Fibroblast of upper back skin (primary cell): ENCODE results near the gene LCN15.

Experiments
- DNase-seq: peaks from one replicate; pipeline ENCODE4 v3.0.0-alpha.2; 2013

Gene LCN15

DNA sequence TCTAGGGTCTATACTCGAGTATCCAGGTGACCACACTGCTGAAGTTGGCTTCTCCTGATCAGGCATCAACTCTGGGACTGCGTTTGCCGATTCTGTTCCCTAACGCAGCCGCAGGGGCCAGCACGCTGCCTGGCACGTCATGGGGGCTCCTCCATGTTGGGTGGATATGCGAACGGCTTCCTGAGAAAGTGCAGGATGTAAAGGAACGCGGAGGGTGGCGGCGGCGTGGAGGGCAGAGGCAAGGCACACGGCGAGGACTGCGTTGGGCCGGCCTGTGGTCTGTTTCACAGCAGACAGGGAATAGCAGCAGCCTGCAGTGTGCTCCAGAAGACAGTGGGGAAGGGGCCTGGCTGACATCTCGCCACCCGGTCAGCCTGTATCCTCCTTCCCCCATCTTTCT is 25.4 kb downstream of the LCN15 start:
- DNase-seq = no peak

DNA sequence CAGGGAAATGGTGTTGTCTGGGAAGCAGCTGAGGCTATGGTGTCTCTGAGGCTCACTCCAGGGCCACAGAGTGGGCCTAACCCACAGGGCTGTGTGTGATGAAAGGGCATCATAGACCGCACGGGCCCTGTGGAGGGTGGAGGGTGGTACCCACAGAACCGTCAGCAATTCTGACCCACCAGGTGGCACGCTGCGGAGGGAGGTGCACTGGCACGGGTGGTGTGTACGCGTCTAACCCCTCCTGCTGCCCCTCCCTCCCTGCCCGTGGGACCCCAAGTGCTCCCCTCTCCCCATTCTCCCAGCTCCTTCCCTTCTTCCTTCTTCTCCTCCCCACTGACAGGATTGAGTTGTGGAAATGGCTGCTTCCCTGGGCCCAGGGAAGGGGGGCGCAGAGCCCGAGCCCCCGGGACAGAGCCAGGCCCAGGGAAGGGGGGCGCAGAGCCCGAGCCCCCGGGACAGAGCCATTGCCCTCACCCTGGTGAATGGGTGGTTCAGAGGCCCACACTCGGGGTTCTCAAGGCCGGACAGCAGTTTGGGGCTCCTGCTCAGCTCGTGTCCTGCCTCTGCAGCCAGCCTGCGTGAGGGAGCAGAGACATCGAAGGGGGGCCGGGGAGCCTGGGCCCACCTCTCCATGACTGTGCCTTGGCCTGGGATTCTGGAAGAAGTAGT is 28.4 kb downstream of the LCN15 start:
- DNase-seq = no peak

GRCh38 chr9:136734837-136735496 is 29.4 kb downstream of the LCN15 start:
- DNase-seq = no peak

DNA sequence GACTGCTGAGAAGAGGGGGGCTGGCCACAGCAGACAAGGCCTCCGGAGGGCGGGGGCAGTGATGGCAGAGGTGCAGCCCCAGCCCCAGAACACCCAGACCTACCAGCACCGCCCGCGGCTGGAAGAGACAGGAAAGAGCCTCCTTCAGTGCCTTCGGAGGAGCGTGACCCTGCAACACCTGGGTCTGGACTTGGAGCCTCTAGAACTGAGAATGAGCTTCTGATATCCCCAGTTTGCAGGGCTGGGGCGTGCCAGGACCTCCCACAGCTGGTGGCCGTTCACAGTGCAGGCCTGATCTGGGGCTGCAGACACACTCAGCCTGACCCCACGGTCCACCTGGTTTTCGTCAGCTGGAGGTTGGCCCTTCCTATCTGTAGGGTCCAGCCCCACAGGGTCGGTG is 30.7 kb downstream of the LCN15 start:
- DNase-seq = no peak

- no peak for DNase-seq
Observed at GRCh38 chr9:136732444-136733178, 31.7 kb downstream of the LCN15 start.

DNA sequence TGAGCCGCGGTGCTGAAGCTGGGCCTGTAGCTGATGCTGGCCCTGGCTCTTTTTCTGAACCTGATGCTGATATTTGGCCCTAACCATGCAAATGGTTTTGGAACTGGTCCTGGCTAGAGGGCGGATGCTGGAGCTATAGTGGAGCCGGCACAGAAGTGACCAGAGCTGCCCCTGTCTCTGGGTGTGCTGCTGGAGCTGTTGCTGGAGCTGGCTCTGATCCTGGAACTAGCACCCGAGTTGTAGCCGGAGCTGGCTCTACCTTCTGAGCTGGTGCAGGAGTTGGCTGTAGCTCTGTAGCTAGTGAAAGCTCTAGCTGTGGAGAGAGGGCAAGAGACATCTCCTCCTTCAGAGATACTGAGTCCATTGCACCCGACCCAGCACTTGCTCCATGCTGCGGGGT is 34.4 kb downstream of the LCN15 start:
- no peak for DNase-seq

DNA sequence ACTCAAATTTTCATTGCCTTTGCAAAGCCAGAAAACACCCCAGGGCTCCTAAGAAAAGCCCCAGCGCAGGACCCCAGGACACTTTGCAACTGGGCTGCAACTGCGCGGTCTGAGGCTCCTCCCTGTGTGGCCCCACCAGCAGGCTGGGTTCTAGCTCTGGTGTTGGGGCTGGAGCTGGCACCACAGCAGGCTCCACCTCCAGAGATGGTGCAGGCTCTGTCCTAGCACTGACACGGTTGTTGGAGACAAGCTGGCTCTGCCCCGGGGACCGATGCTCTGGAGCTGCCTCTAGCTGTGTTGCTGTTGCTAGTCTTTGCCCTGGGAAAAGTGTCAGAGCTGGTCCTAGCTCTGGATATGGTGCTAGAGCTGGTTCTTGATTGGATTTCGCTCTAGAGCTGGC is 35.2 kb downstream of the LCN15 start:
- no peak for DNase-seq

- no peak for DNase-seq
Observed at GRCh38 chr9:136728548-136729123, 35.7 kb downstream of the LCN15 start.

- peak; percentile 87 for DNase-seq
Observed at GRCh38 chr9:136728080-136728547, 36.2 kb downstream of the LCN15 start.

DNA sequence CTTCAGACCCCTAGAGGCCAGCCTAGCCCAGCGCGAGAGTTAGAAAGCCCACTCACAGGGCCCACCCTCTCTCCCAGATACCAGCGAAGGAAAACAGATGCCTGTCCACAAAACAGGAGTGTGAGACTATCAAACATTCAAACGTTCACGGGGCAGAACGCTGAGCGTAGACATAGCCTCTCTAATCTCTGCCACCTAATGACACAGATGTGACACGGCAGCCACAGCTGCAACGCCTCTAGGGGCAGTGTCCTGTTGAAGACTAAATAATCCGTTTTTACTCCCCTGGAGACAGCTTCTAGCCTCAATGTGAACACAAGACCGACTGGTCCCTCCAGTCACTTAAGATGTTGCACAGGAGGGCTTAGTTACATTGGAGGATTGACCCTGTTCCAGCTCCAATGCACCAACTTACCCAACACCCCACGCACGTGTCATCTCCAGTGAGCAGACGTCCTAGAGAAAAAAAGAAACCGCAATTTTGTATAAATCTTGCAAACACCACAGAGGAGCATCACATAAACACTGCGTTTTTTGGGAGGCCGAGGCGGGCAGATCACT is 37.6 kb downstream of the LCN15 start:
- DNase-seq = no peak

- DNase-seq = no peak
Observed at GRCh38 chr9:136726118-136726517, 38.2 kb downstream of the LCN15 start.

DNA sequence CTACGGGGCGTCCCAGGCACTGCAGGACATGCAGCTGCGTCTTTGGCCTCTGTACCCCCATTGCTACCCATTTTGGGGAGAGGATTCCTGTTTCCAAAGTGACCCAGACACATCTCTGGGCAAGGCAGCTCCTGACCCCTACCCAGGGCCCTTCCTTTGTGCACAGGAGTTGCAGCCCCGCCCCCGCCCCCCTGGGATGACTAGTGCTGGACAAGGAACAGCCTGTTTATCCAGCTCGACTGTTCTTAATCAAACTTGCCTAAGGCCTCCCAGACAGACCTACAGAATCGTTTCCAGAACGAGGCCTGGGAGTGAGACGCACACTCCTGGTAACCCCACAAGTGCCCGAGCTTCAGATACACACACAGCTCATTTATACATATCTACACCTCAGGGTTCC is 38.7 kb downstream of the LCN15 start:
- DNase-seq = no peak

DNA sequence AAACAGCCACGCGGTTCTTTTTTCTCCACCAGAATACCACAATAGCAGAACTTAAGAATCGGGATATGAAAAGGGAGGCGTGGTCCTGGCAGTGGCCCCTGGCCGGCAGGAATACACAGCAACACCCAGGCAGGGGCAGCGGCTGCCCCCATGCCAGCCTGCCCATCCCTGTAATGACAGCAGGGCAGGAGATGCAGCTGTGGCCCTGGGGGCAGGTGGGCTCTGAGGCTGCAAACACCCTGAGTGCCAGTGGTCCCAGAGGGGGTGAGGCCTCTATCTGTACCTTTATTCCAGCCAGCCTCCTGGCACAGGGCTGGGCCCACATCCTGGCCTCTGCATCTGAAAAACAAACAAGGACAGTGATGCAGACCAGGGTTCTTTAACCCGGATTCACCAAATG is 39.5 kb downstream of the LCN15 start:
- no peak for DNase-seq

- DNase-seq = no peak
Observed at GRCh38 chr9:136723989-136724388, 40.3 kb downstream of the LCN15 start.

GRCh38 chr9:136723362-136723976 is 40.8 kb downstream of the LCN15 start:
- DNase-seq = no peak

DNA sequence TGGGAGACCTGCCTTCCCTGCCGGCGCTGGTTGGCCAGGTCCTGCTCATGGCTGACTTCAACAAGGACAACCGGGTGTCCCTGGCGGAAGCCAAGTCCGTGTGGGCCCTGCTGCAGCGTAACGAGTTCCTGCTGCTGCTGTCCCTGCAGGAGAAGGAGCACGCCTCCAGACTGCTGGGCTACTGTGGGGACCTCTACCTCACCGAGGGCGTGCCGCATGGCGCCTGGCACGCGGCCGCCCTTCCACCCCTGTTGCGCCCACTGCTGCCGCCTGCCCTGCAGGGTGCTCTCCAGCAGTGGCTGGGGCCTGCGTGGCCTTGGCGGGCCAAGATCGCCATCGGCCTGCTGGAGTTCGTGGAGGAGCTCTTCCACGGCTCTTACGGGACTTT is 41.4 kb downstream of the LCN15 start:
- DNase-seq = no peak

DNA sequence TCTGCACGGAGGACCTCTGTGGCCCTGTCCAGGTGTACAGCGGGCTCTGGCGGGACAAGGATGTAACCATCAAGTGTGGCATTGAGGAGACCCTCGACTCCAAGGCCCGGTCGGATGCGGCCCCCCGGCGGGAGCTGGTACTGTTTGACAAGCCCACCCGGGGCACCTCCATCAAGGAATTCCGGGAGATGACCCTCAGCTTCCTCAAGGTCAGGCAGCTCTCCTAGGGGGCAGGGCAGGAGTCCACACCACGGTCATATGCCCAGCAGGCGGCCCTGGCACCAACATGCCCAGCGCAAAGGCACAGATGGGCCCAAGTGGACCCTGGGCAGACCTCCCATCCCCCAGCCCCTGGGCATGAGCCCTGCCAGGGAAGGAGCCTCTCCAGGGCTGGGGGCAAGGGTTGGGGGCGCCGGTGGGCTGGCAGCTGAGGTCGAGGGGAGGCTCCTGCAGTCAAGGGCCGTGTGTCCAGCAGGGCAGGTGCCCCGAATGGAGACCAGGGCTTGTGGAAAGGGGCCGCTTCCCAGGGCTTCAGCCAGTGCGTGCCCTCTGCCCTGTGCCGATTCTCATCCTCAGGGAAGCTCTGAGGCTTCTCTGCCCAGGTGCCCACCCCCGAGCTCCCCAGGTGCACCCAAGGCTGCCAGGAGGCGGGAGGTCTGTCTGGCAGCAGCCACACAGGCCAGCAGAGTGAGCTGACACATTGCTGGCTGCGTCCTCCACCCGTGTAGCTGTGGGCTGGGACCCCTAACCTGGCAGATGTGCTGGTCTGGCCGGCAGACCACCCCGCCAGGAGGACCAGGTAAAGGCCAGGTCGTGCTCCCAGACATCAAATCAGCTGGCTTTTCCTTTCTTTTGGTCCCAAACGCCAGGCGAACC is 42.0 kb downstream of the LCN15 start:
- DNase-seq = no peak

DNA sequence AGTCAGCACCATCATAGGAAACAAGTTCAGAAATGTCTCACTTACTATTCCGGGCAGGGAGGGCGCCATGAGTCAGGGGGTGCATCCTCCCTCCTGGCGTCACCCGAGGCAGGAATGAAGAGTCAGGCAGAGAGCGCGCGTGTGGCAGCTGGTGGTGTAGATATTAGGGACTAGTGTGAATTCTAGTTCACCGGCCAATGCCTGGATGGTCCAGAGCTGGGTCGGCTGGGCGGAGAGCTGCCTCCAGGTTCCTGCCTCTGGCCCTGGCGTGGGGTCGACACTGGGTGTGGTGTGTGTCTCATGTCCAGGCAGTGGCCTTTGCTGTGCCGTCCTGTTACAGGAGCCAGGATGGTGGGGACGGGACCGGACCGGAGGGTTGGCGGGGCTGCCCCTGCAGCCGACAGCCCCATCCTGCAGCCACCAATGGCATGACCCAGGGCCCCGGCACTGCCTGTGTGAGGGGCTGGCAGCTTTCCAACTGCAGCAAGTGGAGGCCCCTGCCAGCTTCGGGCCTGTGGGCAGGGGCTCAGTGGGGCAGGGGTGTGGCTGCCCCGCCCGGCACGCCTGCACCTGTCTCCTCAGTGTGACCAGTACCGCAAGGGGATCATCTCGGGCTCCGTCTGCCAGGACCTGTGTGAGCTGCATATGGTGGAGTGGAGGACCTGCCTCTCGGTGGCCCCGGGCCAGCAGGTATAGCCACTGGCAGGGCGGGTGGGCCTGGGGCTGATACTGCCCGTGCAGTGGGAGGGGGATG is 42.8 kb downstream of the LCN15 start:
- DNase-seq = no peak

- DNase-seq = no peak
Observed at GRCh38 chr9:136720898-136721338, 43.4 kb downstream of the LCN15 start.

DNA sequence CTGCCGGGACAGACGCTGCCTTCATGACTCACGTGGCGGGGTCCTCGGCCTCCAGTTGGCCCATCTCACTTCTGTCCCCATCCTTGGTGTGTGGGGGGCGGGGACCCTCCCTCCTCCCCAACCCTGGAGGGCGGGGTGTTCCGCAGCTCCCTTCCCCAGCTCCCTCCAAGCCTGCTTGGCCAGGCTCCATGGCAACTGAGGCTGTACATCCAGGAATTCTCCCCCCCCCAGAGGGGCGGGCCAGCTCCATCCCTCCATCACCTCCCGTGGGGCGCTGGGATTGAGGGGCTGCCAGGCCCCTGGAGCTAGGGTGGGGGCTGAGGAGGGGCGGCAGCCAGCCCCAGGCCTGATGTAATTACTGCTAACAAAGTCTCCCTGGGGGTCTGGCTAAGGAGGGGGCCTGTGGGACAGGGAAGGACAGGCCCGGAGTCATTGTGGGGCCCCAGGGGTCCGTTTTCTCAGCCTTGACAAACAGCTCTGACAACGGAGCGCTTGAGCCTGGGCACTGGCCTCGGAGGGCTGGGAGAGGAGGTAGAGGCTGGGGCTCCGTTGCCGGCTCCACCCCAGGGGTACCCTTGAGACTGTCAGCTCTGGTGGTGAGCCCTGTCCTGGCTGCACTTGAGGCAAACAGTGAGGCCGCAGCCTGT is 43.9 kb downstream of the LCN15 start:
- peak; percentile 45 for DNase-seq
